H1 (cell line): ENCODE results near the gene CDK19. TPM values are rescaled to one million over a fixed set of nuclear protein-coding genes. Genes with fewer than 3 reads are reported as not detected.

Experiments used
- JUND ChIP-seq: IDR thresholded peaks from 2 replicates; pipeline ENCODE4 v1.6.1; 2011; ENCODE audit warnings: mild to moderate bottlenecking, improper control_type of control experiment, low read length
- KDM4A ChIP-seq: IDR thresholded peaks from one replicate; pipeline ENCODE4 v1.7.1; 2012; ENCODE audit warnings: low read depth, mild to moderate bottlenecking, moderate library complexity, low read length, inconsistent platforms; ENCODE audit not compliant: severe bottlenecking
- MAFK ChIP-seq: IDR thresholded peaks from 2 replicates; pipeline ENCODE4 v1.6.1; 2012; ENCODE audit warnings: low read depth, mild to moderate bottlenecking, improper control_type of control experiment, low read length
- RFX5 ChIP-seq: IDR thresholded peaks from 2 replicates; pipeline ENCODE4 v1.6.1; 2011; ENCODE audit warnings: low read depth, low read length, improper control_type of control experiment, borderline replicate concordance
- polyA plus RNA-seq, 7 experiments: library from polyadenylated mRNA; depleted of rRNA in 3 of 7; stranded (reverse) in 5 of 7; unstranded in 2 of 7; fragments of >200 nt in 5 of 7; fragments of 200-250 nt in 2 of 7; gene quantifications; 1 replicate in 5 of 7; 2 replicates in 1 of 7; 4 replicates in 1 of 7; pipeline versions ENCODE4 v1.2.1 to v1.2.3, GENCODE V29; 2011 to 2013; ENCODE audit warnings: missing spikeins in 2 of 7, mixed read lengths in 2 of 7
- total RNA-seq: library from RNA; stranded (reverse); fragmentation: NEBNext Ultra II Directional; extraction: Animal tissue kit (Norgen Biotek cat#: 25700); gene quantifications from 2 replicates; pipeline ENCODE4 v1.2.1, GENCODE V29; 2021

Gene CDK19
- total and polyA plus RNA-seq, 2 of the 8 experiments (the other 6 are each of a cell fraction or from before 2014, with no cell fraction given), result 4.9 to 12.6 TPM

GRCh38 chr6:110654096-110654820 is 161.0 kb downstream of the CDK19 start (continued):
- TF ChIP-seq JUND (no peak), RFX5 (no peak), MAFK (no peak), KDM4A (no peak)
